Measurements from ENCODE around the gene GARIN5B.
A peak's percentile ranks its signal among the peaks of the same experiment; 100 is the strongest.
"Not testable (repeated sequence)": the region's sequence is repeated elsewhere in the genome, so short reads cannot be mapped to it uniquely, and the experiment has no call there.

Gene GARIN5B

DNA sequence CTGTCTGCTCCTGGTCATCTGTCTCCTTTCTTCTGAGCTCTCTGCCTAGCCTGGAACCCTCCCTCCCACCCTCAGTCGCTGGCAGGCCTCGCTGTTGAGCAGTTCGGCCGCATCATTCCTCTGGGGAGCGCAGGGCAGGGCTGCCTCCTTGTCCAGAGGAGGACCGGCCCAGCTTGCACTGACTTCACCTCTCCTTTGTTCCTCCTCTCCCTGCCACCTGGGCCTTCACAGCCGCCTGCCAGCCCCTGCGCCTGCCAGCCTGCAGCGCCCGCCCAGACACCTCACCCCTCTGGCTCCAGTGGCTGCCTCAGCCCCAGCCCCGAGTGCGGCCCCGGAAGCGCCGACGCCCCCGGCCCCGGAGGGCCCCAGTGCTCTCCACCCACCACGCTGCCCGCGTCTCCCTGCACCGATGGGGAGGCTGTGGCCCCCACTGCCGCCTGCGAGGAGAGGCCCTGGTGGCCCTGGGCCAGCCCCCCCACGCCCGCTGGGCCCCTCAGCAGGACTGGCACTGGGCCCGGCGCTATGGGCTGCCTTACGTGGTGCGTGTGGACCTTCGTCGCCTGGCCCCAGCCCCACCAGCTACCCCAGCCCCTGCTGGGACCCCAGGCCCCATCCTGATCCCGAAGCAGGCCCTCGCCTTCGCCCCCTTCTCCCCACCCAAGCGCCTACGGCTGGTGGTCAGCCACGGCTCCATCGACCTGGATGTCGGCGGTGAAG lies 16.2 kb downstream of the GARIN5B start:
- DNase-seq: no peak

DNA sequence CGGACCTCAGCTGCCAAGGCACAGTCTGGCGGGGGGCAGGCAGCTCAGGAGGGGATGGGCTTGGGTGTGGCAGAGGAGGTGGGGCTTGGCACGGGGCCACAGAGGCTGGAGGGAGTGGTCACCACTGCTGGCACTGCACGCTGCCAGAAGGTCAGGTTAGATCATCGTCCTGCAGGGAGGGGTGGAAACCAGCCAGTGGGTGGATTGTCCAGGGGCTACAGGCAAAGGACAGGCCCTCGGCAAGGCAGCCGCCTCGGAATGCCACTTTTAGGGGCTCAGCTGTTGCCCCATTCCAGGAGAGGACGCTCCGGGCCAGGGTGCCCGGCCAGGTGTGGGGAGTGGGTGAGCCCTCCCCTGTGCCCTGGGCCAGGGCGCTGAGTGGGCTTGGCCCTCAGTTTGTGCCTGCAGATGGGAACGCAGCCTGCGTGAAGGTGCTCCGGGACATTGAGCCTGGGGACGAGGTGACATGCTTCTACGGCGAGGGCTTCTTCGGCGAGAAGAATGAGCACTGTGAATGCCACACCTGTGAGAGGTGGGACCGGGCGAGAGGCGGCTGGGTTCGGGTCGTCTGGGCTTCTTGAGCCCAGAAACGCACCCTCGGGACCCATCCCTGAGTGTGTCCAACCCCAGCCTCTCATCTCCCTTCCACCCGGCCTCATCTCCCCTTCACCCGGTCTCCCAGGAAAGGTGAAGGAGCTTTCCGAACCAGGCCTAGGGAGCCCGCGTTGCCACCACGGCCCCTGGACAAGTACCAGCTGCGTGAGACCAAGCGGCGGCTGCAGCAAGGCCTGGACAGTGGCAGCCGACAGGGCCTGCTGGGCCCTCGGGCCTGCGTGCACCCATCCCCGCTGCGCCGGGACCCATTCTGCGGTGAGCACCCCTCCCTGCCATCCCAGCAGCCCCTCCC lies 17.0 kb downstream of the GARIN5B start:
- DNase-seq: no peak

DNA sequence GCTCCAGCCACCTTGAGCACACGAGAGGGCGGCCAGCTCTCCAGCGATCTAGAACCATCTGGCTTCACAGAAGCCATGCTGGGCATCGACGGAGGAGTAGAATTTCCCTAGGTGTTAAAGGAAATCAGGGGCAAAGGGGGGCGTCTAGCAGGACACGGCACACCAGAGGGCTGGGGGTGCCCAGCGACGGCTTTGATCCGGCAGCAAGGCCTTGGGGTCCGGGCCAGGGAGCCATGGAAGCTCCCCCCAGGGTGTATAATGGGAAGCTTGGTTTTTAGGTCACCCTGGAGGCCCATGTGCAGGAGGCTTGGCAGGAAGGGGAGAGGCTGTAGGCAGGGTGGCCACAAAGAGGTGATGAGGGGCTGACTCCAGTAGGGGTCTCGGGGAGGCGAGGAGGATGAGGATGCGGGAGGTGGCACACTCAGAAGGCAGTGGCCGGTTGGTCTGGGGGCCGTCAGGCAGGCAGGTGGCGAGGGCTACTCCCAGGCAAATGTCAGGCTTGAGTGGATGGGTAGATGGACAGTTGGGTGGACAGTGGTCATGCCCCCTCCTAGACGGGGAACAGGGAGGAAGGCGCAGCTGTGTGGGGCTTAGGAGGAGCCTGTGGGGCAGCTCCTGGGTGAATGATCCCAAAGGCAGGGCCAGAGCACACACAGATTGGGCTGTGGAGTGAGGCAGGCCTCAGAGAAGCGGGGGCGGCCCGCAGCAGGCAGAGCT lies 17.8 kb downstream of the GARIN5B start:
- no peak for DNase-seq

DNA sequence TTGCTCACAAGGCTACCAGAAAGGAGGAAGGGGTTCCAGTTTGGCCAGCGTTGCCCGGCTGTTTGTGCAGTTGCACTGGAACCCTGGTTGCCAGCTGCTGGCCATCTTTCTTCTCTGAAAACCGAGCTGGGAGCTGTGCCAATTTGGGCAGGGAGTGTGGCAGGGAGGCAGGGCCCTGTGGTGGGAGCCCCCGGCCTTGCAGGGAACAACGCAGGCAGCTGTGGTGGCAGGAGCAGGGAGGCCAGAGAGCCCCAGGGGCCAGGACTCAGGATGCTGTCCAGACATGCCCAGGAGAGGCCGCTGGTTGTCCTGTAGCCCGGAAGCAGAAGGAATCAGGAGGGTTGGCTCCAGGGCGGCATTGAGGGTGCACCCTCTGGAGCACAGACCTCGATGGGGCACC lies 18.6 kb downstream of the GARIN5B start:
- no peak for DNase-seq

DNA sequence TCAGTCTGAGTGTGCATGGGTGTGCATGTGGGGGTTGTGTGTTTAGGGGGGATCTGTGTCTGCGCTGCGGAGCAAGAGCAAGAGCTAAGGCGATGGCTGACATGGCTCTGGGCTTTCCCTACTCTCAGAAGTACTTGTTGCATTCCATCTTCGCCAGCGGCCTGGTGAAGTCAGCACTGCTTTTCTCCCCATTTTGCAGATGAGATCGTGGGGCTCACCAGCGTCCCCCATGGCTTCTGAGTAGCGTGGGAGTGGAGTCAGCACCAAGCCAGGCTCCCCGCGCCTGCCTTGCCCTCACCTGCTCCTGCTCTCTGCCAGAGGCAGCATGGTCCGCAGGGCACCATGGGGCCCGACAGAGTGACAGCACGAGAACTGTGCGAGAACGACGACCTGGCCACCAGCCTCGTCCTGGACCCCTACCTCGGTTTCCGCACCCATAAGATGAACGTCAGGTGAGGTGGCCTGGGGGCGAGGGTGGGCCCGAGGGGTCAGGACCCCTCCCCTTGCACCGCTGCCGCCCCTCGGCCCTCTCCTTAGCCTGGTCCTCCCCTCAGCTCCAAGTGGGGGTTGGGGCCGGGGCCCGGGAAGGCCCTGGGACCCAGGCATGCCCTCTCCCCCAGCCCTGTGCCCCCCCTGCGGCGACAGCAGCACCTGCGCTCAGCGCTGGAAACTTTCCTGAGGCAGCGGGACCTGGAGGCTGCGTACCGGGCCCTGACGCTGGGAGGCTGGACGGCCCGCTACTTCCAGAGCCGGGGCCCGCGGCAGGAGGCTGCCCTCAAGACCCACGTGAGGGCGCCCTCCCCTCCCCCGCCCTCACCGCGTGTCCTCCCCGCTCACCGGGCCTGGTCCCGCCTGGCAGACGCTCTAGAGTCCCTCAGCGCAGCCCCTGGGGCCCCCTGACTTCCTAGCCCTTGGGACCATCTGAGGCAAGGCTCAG lies 21.2 kb downstream of the GARIN5B start:
- no peak for DNase-seq

DNA sequence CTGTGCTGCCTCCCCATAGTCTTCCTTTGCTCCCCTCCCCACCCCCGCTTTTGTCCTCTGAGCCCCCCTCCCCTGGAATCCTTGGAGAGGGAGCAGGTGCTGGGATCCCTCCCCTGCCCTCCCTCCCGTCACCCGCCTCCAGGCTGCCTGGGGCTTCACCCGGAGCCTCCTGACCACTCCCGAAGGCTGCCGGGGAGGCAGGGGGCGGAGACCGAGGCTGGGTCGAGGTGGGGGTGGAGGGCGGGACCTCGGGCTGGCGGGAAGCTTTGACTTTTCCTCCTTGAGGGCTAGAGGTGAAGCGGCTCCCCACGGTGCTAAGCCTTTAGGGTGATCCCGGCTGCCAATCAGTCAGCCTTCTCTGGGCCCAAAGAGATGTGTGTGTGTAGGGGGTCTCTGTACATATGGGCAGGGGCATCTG lies 21.9 kb downstream of the GARIN5B start:
- DNase-seq: peak; percentile 43 to 50

DNA sequence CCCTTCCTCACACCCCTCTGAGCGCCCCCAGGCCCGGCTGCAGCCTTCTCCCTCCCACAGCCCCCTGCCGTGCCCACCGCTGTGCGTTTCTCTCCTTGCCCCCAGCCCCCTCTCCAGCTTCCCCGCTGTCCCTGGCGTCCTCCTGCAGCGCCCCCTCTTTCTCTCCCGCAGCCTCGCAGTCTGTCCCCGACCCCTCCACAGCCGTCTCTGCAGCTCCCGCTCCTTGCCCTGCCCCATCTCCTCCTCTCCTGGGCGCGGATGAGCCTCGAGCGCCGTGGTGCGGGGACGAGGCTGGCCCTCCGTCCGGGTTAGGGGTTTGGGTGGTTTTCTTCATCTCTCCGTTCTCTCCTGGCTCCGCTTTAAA lies 22.3 kb downstream of the GARIN5B start:
- DNase-seq: peak; percentile 29 to 50

DNA sequence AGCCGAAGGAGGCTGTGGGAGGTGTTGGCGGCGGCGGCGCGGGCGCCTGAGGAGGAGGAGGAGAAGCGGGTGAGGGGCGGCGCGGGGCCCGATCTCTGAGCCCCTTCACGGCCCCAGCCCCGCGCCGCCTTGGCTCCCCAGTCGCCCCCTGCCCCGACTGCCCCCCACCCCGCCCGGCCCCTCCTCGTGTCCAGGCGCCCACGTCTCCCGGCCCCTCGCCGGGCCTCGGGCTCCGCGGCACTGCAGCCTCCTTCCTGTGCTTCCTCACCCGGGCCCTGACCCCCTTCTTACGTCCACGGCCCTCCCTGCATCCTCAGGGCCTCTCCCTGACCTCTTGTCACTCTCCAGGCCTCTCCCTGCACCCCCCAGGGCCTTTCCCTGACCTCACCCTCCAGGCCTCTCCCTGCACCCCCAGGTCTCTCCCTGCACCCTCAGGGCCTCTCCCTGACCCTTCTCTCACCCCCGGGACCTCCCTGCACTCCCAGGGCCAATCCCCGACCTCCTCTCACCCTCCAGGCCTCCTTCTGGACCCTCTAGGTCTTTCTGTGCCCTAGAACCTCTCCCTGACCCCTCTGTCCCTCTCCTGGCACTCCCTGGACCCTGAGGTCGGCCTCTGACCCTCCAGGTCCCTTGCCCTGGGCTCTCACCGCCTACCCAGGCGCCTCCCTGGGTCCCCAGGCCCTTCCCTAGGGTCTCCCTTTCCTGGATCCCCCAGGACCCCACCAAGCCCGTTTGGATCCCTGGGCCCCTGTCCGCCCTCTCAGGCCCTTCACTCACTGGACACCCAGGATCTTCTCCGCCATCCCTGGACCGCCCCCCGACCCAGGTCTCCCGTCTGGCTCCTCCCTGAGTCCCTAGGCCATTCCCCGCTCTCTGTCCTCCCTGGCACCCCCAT lies 22.9 kb downstream of the GARIN5B start:
- peak in 1 of 2 experiments; percentile 33 for DNase-seq

DNA sequence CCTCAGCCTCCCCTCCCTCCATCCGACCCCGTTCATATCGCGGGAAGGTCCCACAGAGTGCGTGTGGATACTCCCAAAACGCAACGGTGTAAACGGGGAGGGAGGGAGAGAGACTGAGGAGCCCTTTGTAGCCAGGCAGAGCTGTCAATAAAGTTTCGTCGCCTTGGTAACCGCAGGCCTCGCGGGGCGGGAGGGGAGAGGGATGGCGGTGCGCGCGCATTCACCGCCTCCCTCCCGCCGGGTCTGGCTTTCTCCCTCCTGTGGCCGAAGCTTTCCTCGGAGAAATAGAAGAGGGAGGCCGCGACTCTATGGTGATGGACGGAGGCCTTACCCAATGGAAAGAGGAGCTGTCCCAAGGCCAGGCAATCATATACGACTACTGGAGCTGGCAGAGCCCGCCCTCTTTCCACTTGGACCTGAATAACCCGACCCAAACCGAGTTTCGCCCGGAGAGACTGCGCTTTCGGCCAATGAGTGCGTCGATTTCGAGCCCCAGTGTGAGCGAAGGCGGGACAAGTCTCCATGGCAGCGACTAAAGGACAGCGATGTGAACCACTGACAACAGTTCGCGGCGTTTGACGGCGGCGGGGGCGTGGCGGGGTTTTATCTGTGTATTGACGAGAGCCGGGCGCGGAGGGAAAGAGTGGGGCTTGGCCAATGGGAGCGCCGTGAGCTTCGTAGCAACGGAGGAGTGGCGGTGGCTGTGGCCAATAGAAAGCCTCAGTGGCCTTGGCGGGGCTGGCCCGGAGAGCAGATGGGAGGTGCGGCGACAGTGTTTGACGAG lies 23.8 kb downstream of the GARIN5B start, which contains the start of gene KMT5C:
KMT5C (plus strand) TSS at position 772 of the 784 bp plus-strand sequence. CDS start 2,061 bp downstream, outside the sequence.
- peak; percentile 100 for DNase-seq

DNA sequence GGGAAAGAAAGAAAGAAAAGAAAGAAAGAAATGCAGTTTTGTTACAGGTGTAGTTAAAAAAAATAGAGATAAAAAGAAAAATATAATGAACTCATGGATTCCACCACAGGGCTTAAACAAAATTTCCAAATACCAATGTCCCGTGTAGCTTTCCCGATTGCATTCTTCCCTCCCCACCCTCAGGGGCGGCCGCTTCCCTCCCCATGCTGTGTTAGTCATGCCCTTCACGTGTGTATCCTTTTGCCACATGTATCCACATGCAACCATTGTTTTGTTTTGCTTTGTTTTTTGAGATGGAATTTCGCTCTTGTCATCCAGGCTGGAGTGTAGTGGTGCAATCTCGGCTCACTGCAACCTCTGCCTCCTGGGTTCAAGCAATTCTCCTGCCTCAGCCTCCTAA lies 27.0 kb downstream of the GARIN5B start:
- DNase-seq: no peak

DNA sequence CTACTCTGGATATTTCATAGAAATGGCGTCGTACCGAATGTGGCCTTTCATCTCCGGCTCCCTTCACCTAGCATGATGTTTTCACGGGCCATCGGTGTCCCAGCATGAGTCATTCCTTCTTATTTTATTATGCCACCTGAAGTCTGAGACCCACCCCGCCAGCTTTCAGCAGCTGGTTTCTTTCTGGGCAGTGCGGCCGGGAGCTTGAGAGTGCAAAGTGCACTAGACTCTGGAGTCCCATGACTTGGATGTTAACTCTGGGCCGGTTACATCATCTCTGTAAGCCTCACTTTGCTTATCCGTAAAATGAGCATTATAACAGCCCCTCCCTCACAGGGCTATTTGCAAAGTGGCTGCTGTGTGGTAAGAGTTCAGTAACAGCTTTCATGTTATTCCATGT lies 29.2 kb downstream of the GARIN5B start:
- DNase-seq: no peak

DNA sequence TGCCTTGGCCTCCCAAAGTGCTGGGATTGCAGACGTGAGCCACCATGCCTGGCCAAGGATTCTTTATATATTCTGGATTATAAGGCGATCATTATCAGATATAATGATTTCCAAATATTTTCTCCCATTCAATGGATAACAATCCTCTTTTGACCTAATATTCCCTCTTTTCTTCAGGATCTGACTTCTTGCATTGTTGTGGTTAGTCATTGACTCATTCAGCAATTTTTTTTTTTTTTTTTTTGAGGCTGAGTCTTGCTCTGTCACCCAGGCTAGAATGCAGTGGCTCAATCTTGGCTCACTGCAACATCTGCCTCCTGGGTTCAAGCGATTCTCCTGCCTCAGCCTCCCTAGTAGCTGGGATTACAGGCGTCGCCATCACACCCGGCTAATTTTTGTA lies 33.3 kb downstream of the GARIN5B start:
- DNase-seq: not testable (repeated sequence)

DNA sequence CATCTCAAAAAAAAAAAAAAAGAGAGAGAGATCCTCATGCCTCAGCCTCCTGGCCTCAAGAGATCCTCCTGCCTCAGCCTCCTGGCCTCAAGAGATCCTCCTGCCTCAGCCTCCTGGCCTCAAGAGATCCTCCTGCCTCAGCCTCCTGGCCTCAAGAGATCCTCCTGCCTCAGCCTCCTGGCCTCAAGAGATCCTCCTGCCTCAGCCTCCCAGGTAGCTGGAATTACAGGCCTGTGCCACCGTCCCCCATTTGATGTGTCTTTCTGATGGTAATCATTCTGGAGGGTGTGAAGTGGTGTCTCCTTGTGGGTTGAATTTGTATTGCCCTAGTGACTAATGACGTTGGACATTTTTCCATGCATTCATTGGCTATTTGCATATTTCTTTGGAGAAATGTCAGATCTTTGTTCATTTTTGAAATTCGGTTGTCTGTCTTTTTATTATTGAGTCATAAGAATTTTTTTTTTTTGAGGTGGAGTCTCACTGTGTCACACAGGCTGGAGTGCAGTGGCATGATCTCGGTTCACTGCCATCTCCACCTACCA lies 34.2 kb downstream of the GARIN5B start:
- DNase-seq: peak; percentile 40 to 68

DNA sequence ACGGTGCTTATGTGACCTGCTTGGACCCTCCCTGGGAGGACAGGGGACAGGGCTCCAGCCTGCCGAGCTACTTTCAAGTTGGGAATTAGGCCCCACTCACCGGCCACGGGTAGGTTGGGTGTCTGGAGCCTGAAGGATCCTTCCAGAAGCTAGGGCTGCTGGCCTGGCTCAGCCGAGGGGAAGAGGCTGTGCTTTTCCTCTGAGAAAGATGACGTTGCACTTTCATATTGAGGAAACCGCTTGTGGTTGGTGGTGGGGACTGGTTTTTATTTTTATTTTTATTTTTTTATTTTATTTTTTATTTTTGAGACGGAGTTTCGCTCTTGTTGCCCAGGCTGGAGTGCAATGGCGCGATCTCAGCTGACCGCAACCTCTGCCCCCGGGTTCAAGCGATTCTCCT lies 37.9 kb downstream of the GARIN5B start, which contains the start of gene TMEM150B:
TMEM150B (minus strand) TSS at position 170 of the 400 bp plus-strand sequence. CDS start 4,305 bp downstream, outside the sequence.
- DNase-seq: no peak

DNA sequence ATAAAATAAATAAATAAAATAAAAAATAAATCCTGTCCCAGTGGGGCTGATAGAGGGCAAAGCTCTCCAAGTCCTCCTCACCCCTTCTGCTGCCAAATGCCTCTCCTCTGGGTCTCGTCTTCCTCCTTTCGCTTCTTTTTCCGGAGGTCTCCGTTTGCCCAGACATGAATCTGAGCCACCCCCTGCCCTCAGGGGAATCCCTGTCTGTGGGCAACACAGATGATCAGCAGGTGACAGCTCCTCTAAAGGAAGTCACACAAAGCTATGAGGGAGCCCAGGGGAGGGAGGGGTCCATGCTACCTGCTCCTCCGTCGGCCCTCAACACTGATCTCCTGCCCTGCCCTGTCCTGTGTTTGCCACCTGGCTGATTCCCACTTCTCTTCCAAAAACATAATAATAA lies 38.4 kb downstream of the GARIN5B start:
- no peak for DNase-seq

DNA sequence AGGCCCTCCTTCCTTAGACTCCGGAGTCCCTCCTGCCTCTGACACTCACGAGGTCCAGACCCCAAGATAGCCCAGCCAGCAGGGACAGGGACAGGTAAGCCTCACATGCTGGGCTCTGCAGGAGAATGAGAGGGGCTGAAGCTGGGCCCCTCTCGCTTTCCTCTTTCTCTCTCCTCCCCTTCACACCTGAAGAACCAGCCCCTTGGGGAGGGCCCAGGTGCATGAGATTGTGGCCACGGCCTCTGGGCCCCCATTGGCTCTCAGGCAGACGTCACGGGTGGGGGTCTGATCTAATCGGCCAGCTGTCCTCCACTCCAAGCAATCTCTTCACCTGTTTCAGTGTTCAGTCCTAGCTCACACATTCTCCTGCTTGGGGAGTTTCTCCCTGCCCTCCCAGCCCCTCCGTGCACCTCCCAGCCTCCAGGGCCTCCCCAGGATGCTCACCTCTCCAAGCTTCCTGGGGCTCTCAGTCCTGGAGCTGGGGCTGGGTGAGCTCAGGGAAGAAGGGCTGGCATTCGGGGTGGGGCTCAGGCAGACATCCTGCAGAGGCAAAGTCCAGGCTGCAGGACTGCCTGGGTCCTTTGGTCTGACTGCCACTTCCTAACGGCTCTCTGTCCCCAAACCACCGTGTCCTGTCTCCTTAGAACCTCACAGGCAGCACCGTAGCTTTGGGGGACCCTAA lies 40.7 kb downstream of the GARIN5B start:
- no peak for DNase-seq

DNA sequence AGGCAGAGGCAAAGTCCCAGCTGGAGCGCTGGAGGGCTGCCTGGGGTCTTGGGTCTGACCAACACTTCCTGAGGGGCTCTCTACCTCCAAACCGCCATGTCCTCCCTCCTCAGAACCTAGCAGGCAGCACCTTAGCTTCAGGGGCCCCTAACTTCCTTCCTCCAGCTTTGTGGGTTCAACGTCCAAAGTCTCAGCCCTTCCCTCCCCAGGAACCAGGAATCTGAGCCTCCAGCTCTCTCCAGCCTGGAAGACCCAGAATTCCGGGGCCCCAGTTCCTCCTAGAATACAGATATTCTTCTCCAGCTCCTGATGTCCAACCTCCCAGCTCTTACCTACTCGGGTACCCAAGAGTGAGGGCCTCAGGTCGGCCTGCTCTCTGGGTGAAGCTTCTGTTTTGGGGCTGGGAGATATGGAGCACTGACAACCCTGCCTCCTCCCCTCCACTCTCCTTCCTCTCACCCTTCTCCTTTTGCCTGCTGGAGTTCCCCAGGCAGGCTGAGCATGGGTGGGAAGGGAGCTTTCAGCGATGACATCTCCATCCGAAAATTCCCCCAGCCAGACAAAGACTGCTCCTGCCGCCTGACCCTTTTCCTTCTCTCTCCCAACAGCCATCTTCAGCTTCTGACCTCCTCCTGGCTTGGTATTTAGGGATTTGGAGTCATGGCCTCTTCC lies 41.5 kb downstream of the GARIN5B start:
- DNase-seq: no peak

DNA sequence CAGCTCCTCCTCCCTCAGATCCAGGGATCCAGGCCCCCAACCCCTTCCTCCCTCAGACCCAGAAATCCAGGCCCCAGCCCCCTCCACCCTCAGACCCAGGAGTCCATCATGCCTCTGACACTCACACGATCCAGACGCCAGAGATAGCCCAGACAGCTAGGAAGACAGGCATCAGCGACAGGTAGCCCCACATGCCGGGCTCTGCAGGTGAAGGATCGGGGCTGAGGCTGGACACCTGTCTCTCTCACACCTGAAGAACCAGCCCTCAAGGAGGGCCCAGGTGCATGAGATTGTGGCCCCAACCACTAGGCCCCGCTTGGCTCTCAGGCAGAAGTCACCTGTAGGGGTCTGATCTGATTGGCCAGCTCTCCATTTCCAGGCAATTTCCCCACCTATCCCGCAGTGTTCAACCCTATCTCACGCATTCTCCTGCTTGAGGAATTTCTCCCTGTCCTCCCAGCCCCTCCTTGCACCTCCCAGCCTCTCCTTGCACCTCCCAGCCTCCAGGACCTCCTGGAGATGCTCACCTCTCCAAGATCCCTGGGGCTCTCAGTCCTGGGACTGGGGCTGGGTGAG lies 42.1 kb downstream of the GARIN5B start:
- DNase-seq: no peak
